MM.1S (cell line): ENCODE measurements around the gene GAL.

Experiments
- DNase-seq: peaks from one replicate; pipeline ENCODE4 v3.0.0-alpha.2; 2015
- H2AFZ ChIP-seq: fragments of 300-600 bp; sonication (generic); 2 replicates; pipeline ENCODE4 v1.6.0; 2016; ENCODE audit warnings: antibody characterized with exemption, low read length
- H3F3A ChIP-seq: fragments of 300-600 bp; sonication (generic); 2 replicates; pipeline ENCODE4 v1.6.1; 2016; ENCODE audit warnings: mild to moderate bottlenecking, antibody characterized with exemption, low read length, moderate library complexity, mixed read lengths; ENCODE audit not compliant: insufficient read depth
- H3K27ac ChIP-seq: fragments of 300-600 bp; sonication (generic); 2 replicates; pipeline ENCODE4 v1.5.1; 2016; ENCODE audit warnings: mild to moderate bottlenecking, low read length
- H3K27me3 ChIP-seq: fragments of 300-600 bp; sonication (generic); replicated peaks from 2 replicates; pipeline ENCODE4 v1.6.0; 2016; ENCODE audit warnings: low read length; ENCODE audit not compliant: insufficient read depth
- H3K36me3 ChIP-seq: fragments of 300-600 bp; sonication (generic); replicated peaks from 2 replicates; pipeline ENCODE4 v1.6.1; 2016; ENCODE audit warnings: mild to moderate bottlenecking, low read length, mixed read lengths; ENCODE audit not compliant: insufficient read depth
- H3K4me1 ChIP-seq: fragments of 300-600 bp; sonication (generic); 2 replicates; pipeline ENCODE4 v1.6.1; 2016; ENCODE audit warnings: low read length, mixed read lengths
- H3K4me2 ChIP-seq: fragments of 300-600 bp; sonication (generic); 2 replicates; pipeline ENCODE4 v1.6.0; 2016; ENCODE audit warnings: low read depth, low read length
- H3K4me3 ChIP-seq: fragments of 300-600 bp; sonication (generic); 2 replicates; pipeline ENCODE4 v1.5.1; 2016; ENCODE audit warnings: low read length, mixed read lengths
- H3K79me2 ChIP-seq: fragments of 300-600 bp; sonication (generic); 2 replicates; pipeline ENCODE4 v1.6.1; 2016; ENCODE audit warnings: mixed run types, low read length, mixed read lengths
- H3K9ac ChIP-seq: fragments of 300-600 bp; sonication (generic); 2 replicates; pipeline ENCODE4 v1.6.1; 2016; ENCODE audit warnings: low read length, mixed read lengths
- H3K9me2 ChIP-seq: fragments of 300-600 bp; sonication (generic); replicated peaks from 2 replicates; pipeline ENCODE4 v1.6.1; 2016; ENCODE audit warnings: mild to moderate bottlenecking, low read length, mixed read lengths; ENCODE audit not compliant: insufficient read depth
- H3K9me3 ChIP-seq: fragments of 300-600 bp; sonication (generic); replicated peaks from 2 replicates; pipeline ENCODE4 v1.6.1; 2016; ENCODE audit warnings: mild to moderate bottlenecking, low read length, mixed read lengths; ENCODE audit not compliant: insufficient read depth
- H4K20me1 ChIP-seq: fragments of 300-600 bp; sonication (generic); 2 replicates; pipeline ENCODE4 v1.6.1; 2016; ENCODE audit warnings: mild to moderate bottlenecking, low read length, moderate library complexity, mixed read lengths; ENCODE audit not compliant: insufficient read depth
- EZH2 ChIP-seq: fragments of 300-600 bp; sonication (generic); optimal IDR thresholded peaks from 2 replicates; pipeline ENCODE3; 2017; ENCODE audit warnings: low read depth, mild to moderate bottlenecking, antibody characterized with exemption, low read length, mixed read lengths
- EZH2phosphoT487 ChIP-seq: fragments of 300-600 bp; sonication (generic); IDR thresholded peaks from 2 replicates; pipeline ENCODE4 v1.6.1; 2018; ENCODE audit warnings: antibody characterized with exemption, low read length
- TF ChIP-seq, protein P1 (sequence below): fragments of 300-600 bp; sonication (generic); IDR thresholded peaks from 2 replicates; pipeline ENCODE4 v1.5.1; 2016; ENCODE audit warnings: antibody characterized with exemption, low read length, mixed read lengths

Gene GAL

DNA sequence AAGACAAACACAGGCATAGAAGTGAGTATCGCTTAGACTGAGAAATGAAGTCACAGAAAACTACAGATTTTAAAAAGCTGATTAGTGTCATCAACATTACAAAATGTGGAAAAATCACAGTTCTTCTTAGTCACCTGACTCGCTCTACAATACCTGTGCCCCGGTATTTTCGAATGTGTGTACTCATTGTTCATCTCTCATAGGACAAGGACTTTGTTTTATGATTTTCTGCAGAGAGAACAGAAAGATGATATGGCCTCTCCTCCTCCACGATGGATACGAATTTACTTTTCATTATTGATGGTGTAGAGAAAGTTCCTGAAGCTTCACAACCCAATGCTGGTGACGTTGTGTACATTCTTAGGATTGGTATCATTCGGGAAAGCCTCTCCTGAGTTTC lies 29.4 kb upstream of the GAL start:
- Histone ChIP-seq H4K20me1 (no peaks in the 10 kb centered on the region), H3K79me2 (no peaks in the 10 kb centered on the region), H3K36me3 (no peaks in the 10 kb centered on the region), H3K27me3 (peaks cover 70% of the 10 kb centered on the region), H3K9me2 (no peaks in the 10 kb centered on the region), H3F3A (no peaks in the 10 kb centered on the region), H3K4me2 (no peak overlapping the region), H3K4me1 (no peaks in the 10 kb centered on the region), H3K27ac (no peak overlapping the region), H2AFZ (no peak overlapping the region), H3K4me3 (no peak overlapping the region), H3K9ac (no peak overlapping the region), H3K9me3 (no peaks in the 10 kb centered on the region)
- DNase-seq, result no peak
- TF ChIP-seq EZH2phosphoT487, result no peak
- no peak for TF ChIP-seq EZH2
- TF ChIP-seq, protein P1, sequence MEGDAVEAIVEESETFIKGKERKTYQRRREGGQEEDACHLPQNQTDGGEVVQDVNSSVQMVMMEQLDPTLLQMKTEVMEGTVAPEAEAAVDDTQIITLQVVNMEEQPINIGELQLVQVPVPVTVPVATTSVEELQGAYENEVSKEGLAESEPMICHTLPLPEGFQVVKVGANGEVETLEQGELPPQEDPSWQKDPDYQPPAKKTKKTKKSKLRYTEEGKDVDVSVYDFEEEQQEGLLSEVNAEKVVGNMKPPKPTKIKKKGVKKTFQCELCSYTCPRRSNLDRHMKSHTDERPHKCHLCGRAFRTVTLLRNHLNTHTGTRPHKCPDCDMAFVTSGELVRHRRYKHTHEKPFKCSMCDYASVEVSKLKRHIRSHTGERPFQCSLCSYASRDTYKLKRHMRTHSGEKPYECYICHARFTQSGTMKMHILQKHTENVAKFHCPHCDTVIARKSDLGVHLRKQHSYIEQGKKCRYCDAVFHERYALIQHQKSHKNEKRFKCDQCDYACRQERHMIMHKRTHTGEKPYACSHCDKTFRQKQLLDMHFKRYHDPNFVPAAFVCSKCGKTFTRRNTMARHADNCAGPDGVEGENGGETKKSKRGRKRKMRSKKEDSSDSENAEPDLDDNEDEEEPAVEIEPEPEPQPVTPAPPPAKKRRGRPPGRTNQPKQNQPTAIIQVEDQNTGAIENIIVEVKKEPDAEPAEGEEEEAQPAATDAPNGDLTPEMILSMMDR, result no peak

DNA sequence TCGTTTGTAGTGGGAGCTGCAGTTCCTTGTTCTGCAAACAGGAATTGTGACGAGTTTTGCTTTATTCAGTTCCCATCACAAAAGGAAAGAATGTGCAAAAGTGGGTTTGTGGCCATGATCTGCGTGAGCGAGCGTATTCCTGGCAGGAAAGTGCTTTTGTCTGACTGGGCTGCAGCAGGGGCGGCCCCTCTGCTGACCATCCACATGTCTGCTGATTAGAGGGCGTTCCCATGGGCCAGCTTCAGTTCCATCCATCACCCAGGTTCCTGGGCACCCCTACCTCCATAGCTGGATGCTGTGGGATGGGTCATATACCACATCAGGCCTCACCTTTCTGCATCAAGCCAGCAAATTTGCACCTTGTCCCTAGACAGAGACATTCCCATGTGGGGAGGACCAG lies 28.9 kb upstream of the GAL start:
- Histone ChIP-seq H3K27ac (no peak overlapping the region), H3K9me2 (no peaks in the 10 kb centered on the region), H3K79me2 (no peaks in the 10 kb centered on the region), H4K20me1 (no peaks in the 10 kb centered on the region), H2AFZ (no peak overlapping the region), H3K9ac (no peak overlapping the region), H3K36me3 (no peaks in the 10 kb centered on the region), H3K9me3 (no peaks in the 10 kb centered on the region), H3K4me2 (no peak overlapping the region), H3F3A (no peaks in the 10 kb centered on the region), H3K4me1 (no peaks in the 10 kb centered on the region), H3K4me3 (no peak overlapping the region), H3K27me3 (peaks cover 72% of the 10 kb centered on the region)
- no peak for DNase-seq
- TF ChIP-seq, protein P1, result no peak
- TF ChIP-seq EZH2phosphoT487 (no peak), EZH2 (no peak)

DNA sequence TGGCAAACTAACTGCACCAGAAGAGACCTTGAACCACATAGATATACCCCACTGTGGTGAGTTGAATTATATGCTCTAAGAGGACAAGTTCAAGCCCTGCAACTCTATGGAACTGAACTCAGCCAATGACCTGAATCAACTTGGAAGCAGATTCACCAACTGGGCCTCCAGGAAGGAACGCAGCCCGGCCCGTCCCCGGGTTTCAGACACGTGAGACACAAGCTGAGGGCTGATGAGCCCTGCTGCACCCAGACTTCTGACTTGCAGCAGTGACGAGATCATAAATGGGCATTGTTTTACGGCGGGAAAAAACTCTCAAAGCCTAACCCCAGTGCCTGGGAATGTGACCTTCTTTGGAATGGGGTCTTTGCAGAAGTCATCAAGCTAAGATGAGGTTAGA lies 28.5 kb upstream of the GAL start:
- DNase-seq, result no peak
- Histone ChIP-seq H3K36me3 (no peaks in the 10 kb centered on the region), H3K4me1 (no peaks in the 10 kb centered on the region), H3K4me2 (no peak overlapping the region), H3K4me3 (no peak overlapping the region), H3K9ac (no peak overlapping the region), H3K9me2 (no peaks in the 10 kb centered on the region), H3K27me3 (peaks cover 76% of the 10 kb centered on the region), H2AFZ (no peak overlapping the region), H3K9me3 (no peaks in the 10 kb centered on the region), H3F3A (no peaks in the 10 kb centered on the region), H3K27ac (no peak overlapping the region), H4K20me1 (no peaks in the 10 kb centered on the region), H3K79me2 (no peaks in the 10 kb centered on the region)
- TF ChIP-seq EZH2phosphoT487 (no peak), EZH2 (no peak)
- TF ChIP-seq, protein P1, result no peak
